H9 (cell line): ENCODE measurements around the gene GOLGA1. TPM values are rescaled to one million over a fixed set of nuclear protein-coding genes. Genes with fewer than 3 reads are reported as not detected.

Source experiments
- DNase-seq: peaks from one replicate; pipeline ENCODE4 v3.0.0-alpha.2; 2017
- H2AFZ ChIP-seq: one replicate; pipeline ENCODE4 v1.6.1; 2013; ENCODE audit warnings: mild to moderate bottlenecking, low read length, control low read depth, moderate library complexity
- H2AK5ac ChIP-seq: 2 replicates; pipeline ENCODE4 v1.6.1; 2013; ENCODE audit warnings: low read length, control low read depth, mixed read lengths; ENCODE audit not compliant: insufficient read length
- H2BK120ac ChIP-seq: one replicate; pipeline ENCODE4 v1.6.1; 2013; ENCODE audit warnings: low read depth, mild to moderate bottlenecking, low read length, control low read depth, inconsistent platforms; ENCODE audit not compliant: poor library complexity, severe bottlenecking
- H2BK12ac ChIP-seq: 2 replicates; pipeline ENCODE4 v1.6.1; 2013; ENCODE audit warnings: low read length, control low read depth, mixed read lengths, low read depth; ENCODE audit not compliant: insufficient read length
- H2BK15ac ChIP-seq: 2 replicates; pipeline ENCODE4 v1.6.1; 2013; ENCODE audit warnings: low read depth, low read length, control low read depth
- H2BK20ac ChIP-seq: one replicate; pipeline ENCODE4 v1.6.1; 2013; ENCODE audit warnings: low read depth, mild to moderate bottlenecking, low read length, control low read depth, inconsistent platforms; ENCODE audit not compliant: poor library complexity, severe bottlenecking
- H2BK5ac ChIP-seq: 2 replicates; pipeline ENCODE4 v1.6.1; 2013; ENCODE audit warnings: low read length, control low read depth, mixed read lengths; ENCODE audit not compliant: insufficient read length
- H3K14ac ChIP-seq: 2 replicates; pipeline ENCODE4 v1.6.1; 2013; ENCODE audit warnings: low read length, control low read depth; ENCODE audit not compliant: insufficient read depth
- H3K18ac ChIP-seq: 2 replicates; pipeline ENCODE4 v1.6.1; 2013; ENCODE audit warnings: low read depth, mild to moderate bottlenecking, mixed read lengths, low read length, control low read depth; ENCODE audit not compliant: insufficient read length
- H3K23ac ChIP-seq: 2 replicates; pipeline ENCODE4 v1.6.1; 2013; ENCODE audit warnings: low read length, control low read depth, mixed read lengths, low read depth; ENCODE audit not compliant: insufficient read length
- H3K23me2 ChIP-seq: 2 replicates; pipeline ENCODE4 v1.6.1; 2013; ENCODE audit warnings: low read depth, mild to moderate bottlenecking, mixed read lengths, low read length, control low read depth; ENCODE audit not compliant: insufficient read length, poor library complexity, severe bottlenecking
- H3K27ac ChIP-seq: 2 replicates; pipeline ENCODE4 v1.5.1; 2013; ENCODE audit warnings: low read length, control low read depth, mixed read lengths, low read depth; ENCODE audit not compliant: insufficient read length
- H3K27me3 ChIP-seq: 2 replicates; pipeline ENCODE4 v1.6.1; 2013; ENCODE audit warnings: low read length, control low read depth, inconsistent platforms; ENCODE audit not compliant: insufficient read depth
- H3K4ac ChIP-seq: 2 replicates; pipeline ENCODE4 v1.6.1; 2013; ENCODE audit warnings: low read depth, mild to moderate bottlenecking, control low read depth, inconsistent platforms, low read length, moderate library complexity
- H3K4me1 ChIP-seq: 2 replicates; pipeline ENCODE4 v1.6.1; 2013; ENCODE audit warnings: low read length, control low read depth, inconsistent platforms; ENCODE audit not compliant: insufficient read depth
- H3K4me2 ChIP-seq: 2 replicates; pipeline ENCODE4 v1.6.1; 2013; ENCODE audit warnings: low read length, control low read depth, mixed read lengths; ENCODE audit not compliant: insufficient read length, insufficient read depth
- H3K56ac ChIP-seq: 2 replicates; pipeline ENCODE4 v1.6.1; 2013; ENCODE audit warnings: low read depth, mild to moderate bottlenecking, mixed read lengths, low read length, control low read depth; ENCODE audit not compliant: insufficient read length
- H3K79me1 ChIP-seq: 2 replicates; pipeline ENCODE4 v1.6.1; 2013; ENCODE audit warnings: low read depth, mild to moderate bottlenecking, moderate library complexity, low read length, control low read depth, inconsistent platforms; ENCODE audit not compliant: insufficient read depth, poor library complexity, severe bottlenecking
- H3K79me2 ChIP-seq: 2 replicates; pipeline ENCODE4 v1.6.1; 2013; ENCODE audit warnings: low read length, control low read depth, inconsistent platforms; ENCODE audit not compliant: insufficient read depth
- H3K9ac ChIP-seq: 2 replicates; pipeline ENCODE4 v1.6.1; 2013; ENCODE audit warnings: low read length, control low read depth, mixed read lengths; ENCODE audit not compliant: insufficient read length; ENCODE audit errors: extremely low read depth
- H3K9me3 ChIP-seq: one replicate; pipeline ENCODE4 v1.6.1; 2013; ENCODE audit warnings: low read depth, low read length, inconsistent platforms; ENCODE audit not compliant: control insufficient read depth
- H3T11ph ChIP-seq: one replicate; pipeline ENCODE4 v1.6.1; 2013; ENCODE audit warnings: mild to moderate bottlenecking, low read length, control low read depth, inconsistent platforms
- H4K20me1 ChIP-seq: one replicate; pipeline ENCODE4 v1.6.1; 2013; ENCODE audit not compliant: control insufficient read depth, insufficient read length, insufficient read depth
- H4K5ac ChIP-seq: 2 replicates; pipeline ENCODE4 v1.6.1; 2013; ENCODE audit warnings: low read depth, mild to moderate bottlenecking, mixed read lengths, low read length, control low read depth; ENCODE audit not compliant: insufficient read length
- H4K8ac ChIP-seq: replicated peaks from 2 replicates; pipeline ENCODE4 v1.6.1; 2013; ENCODE audit warnings: low read length, control low read depth, mixed read lengths, low read depth; ENCODE audit not compliant: insufficient read length
- H4K91ac ChIP-seq: 2 replicates; pipeline ENCODE4 v1.6.1; 2013; ENCODE audit warnings: low read depth, mild to moderate bottlenecking, moderate library complexity, mixed read lengths, low read length, control low read depth; ENCODE audit not compliant: insufficient read length
- H3K27ac Mint-ChIP-seq, 3 experiments: 2 replicates in 2 of 3; 3 replicates in 1 of 3; pipeline ENCODE4 v1.8.0; 2020 to 2021; ENCODE audit warnings: mixed read lengths in 3 of 3, mild to moderate bottlenecking in 1 of 3, moderate library complexity in 1 of 3
- H3K27me3 Mint-ChIP-seq: 2 replicates; pipeline ENCODE4 v1.8.0; 2021; ENCODE audit warnings: low read depth, mild to moderate bottlenecking, moderate library complexity, mixed read lengths
- H3K36me3 Mint-ChIP-seq, 3 experiments: 2 replicates in 2 of 3; 3 replicates in 1 of 3; pipeline ENCODE4 v1.8.0; 2020 to 2021; ENCODE audit warnings: low read depth in 3 of 3, mixed read lengths in 3 of 3; ENCODE audit not compliant: insufficient read depth in 1 of 3
- H3K4me1 Mint-ChIP-seq, 2 experiments: 2 replicates each; pipeline ENCODE4 v1.8.0; 2020; ENCODE audit warnings: mixed read lengths in 2 of 2
- H3K4me3 Mint-ChIP-seq, 2 experiments: 2 replicates in 1 of 2; 3 replicates in 1 of 2; pipeline ENCODE4 v1.8.0; 2020 to 2021; ENCODE audit warnings: mild to moderate bottlenecking in 2 of 2, mixed read lengths in 2 of 2, moderate library complexity in 1 of 2
- H3K9me3 Mint-ChIP-seq, 2 experiments: 2 replicates in 1 of 2; 3 replicates in 1 of 2; pipeline ENCODE4 v1.8.0; 2020; ENCODE audit warnings: mild to moderate bottlenecking in 2 of 2, mixed read lengths in 2 of 2, moderate library complexity in 1 of 2
- CTCF ChIP-seq: fragments of 200-600 bp; sonication (generic); conservative IDR thresholded peaks from 3 replicates; pipeline ENCODE4 v1.8.0; 2021; ENCODE audit warnings: antibody characterized with exemption, mild to moderate bottlenecking
- WGBS: extraction: QIAGEN DNeasy Blood & Tissue Kit; methylation state at CpG from one replicate; pipeline ENCODE4 v1.1.7; 2013; ENCODE audit warnings: missing lambda C conversion rate, low lambda C conversion rate, mixed read lengths; ENCODE audit not compliant: insufficient read length; ENCODE audit errors: extremely low coverage; 5-methylcytosine and 5-hydroxymethylcytosine counted together
- total RNA-seq: library from RNA; stranded (reverse); gene quantifications from 2 replicates; pipeline ENCODE4 v1.2.1, GENCODE V29; 2021

Gene GOLGA1
- total RNA-seq, 1 experiment from 2014 or later = 7.6 TPM

- no peak overlapping the region for H3T11ph ChIP-seq
- H3K79me2 ChIP-seq = peaks cover 10% of the 10 kb centered on the region; the same call in 1 of the 2 replicates
- H2BK12ac ChIP-seq = no peak overlapping the region
- H3K18ac ChIP-seq = no peak overlapping the region
- H3K56ac ChIP-seq = no peak overlapping the region
- no peak overlapping the region for H3K14ac ChIP-seq
- H4K5ac ChIP-seq = no peak overlapping the region
- H2AFZ ChIP-seq = no peak overlapping the region
- no peak overlapping the region for H2BK120ac ChIP-seq
- Mint-ChIP-seq H3K27ac (peak overlapping the region in 2 of 3 experiments; percentile 48 to 84; a peak in 3 of 7 replicates), H3K36me3 (peaks cover 34 to 40% (median 35%) of the 10 kb centered on the region in 3 experiments), H3K27me3 (no peaks in the 10 kb centered on the region; the same call in 1 of the 2 replicates), H3K4me3 (no peak overlapping the region), H3K4me1 (peaks cover 17 to 27% of the 10 kb centered on the region in 2 experiments), H3K9me3 (no peaks in the 10 kb centered on the region)
- H2BK5ac ChIP-seq = no peak overlapping the region
- peaks cover 7% of the 10 kb centered on the region; the same call in 1 of the 2 replicates for H3K4me1 ChIP-seq
- H4K91ac ChIP-seq = no peak overlapping the region
- no peak for DNase-seq
- no peak overlapping the region for H2AK5ac ChIP-seq
- no peak overlapping the region for H3K4me2 ChIP-seq
- no CpG with 5 or more reads among the region's 18 CpGs for WGBS
- H3K23ac ChIP-seq = no peak overlapping the region
- H3K27me3 ChIP-seq = no peaks in the 10 kb centered on the region
- no peaks in the 10 kb centered on the region for H3K9me3 ChIP-seq
- H4K20me1 ChIP-seq = no peaks in the 10 kb centered on the region
- H3K23me2 ChIP-seq = peaks cover 5% of the 10 kb centered on the region
- H3K27ac ChIP-seq = no peak overlapping the region
- TF ChIP-seq CTCF = no peak
- H4K8ac ChIP-seq = no peak overlapping the region
- no peak overlapping the region for H2BK20ac ChIP-seq
- H3K79me1 ChIP-seq = peaks cover 4% of the 10 kb centered on the region
- H3K4ac ChIP-seq = no peak overlapping the region
- no peak overlapping the region for H2BK15ac ChIP-seq
- no peak overlapping the region for H3K9ac ChIP-seq
These were observed 85.3 kb downstream of the GOLGA1 start for GRCh38 chr9:124855566-124855943.
